Endodermal cell (in vitro differentiated cells): ENCODE measurements around the gene KRTAP1-1. TPM values are rescaled to one million over a fixed set of nuclear protein-coding genes. Genes with fewer than 3 reads are reported as not detected.
"Not testable (repeated sequence)": the region's sequence is repeated elsewhere in the genome, so short reads cannot be mapped to it uniquely, and the experiment has no call there.

ENCODE experiments used
- DNase-seq: peaks from one replicate; pipeline ENCODE4 v3.0.0-alpha.2; 2017
- H3K27ac ChIP-seq: 2 replicates; pipeline ENCODE4 v1.5.1; 2013; ENCODE audit warnings: mild to moderate bottlenecking, low read depth, low read length, moderate library complexity
- H3K27me3 ChIP-seq: 2 replicates; pipeline ENCODE4 v1.6.1; 2013; ENCODE audit warnings: mild to moderate bottlenecking, low read length, moderate library complexity; ENCODE audit not compliant: insufficient read depth, control insufficient read depth, poor library complexity, severe bottlenecking
- H3K36me3 ChIP-seq: 2 replicates; pipeline ENCODE4 v1.7.0; 2013; ENCODE audit warnings: mild to moderate bottlenecking, low read length, moderate library complexity; ENCODE audit not compliant: control insufficient read depth, insufficient read depth
- H3K4me1 ChIP-seq: one replicate; pipeline ENCODE4 v1.7.0; 2013; ENCODE audit warnings: low read length; ENCODE audit not compliant: control insufficient read depth, insufficient read depth
- H3K4me3 ChIP-seq: 2 replicates; pipeline ENCODE4 v1.5.1; 2013; ENCODE audit warnings: mild to moderate bottlenecking, low read length, moderate library complexity
- H3K9ac ChIP-seq: 2 replicates; pipeline ENCODE4 v1.6.1; 2013; ENCODE audit warnings: mild to moderate bottlenecking, low read length, moderate library complexity; ENCODE audit not compliant: poor library complexity, severe bottlenecking; ENCODE audit errors: extremely low read depth
- H3K9me3 ChIP-seq: 2 replicates; pipeline ENCODE4 v1.6.1; 2013; ENCODE audit warnings: mild to moderate bottlenecking, low read length, moderate library complexity; ENCODE audit not compliant: control insufficient read depth
- H3K27ac Mint-ChIP-seq: 2 replicates; pipeline ENCODE4 v1.8.0; 2020; ENCODE audit warnings: mixed read lengths
- H3K27me3 Mint-ChIP-seq: 2 replicates; pipeline ENCODE4 v1.8.0; 2021; ENCODE audit warnings: mild to moderate bottlenecking, mixed read lengths; ENCODE audit not compliant: insufficient read depth
- H3K36me3 Mint-ChIP-seq: 2 replicates; pipeline ENCODE4 v1.8.0; 2020; ENCODE audit warnings: low read depth, mixed read lengths
- H3K4me1 Mint-ChIP-seq: 2 replicates; pipeline ENCODE4 v1.8.0; 2020; ENCODE audit warnings: mixed read lengths
- H3K4me3 Mint-ChIP-seq: 2 replicates; pipeline ENCODE4 v1.8.0; 2020; ENCODE audit warnings: mild to moderate bottlenecking, moderate library complexity, mixed read lengths
- H3K9me3 Mint-ChIP-seq: 2 replicates; pipeline ENCODE4 v1.8.0; 2020; ENCODE audit warnings: mild to moderate bottlenecking, mixed read lengths
- WGBS, 2 experiments: methylation state at CpG; one replicate each; pipeline versions ENCODE4 v1.1.5 to v1.1.7; 2013; ENCODE audit warnings: missing lambda C conversion rate in 2 of 2, mixed read lengths in 1 of 2; ENCODE audit not compliant: insufficient coverage in 1 of 2, insufficient read length in 1 of 2; 5-methylcytosine and 5-hydroxymethylcytosine counted together
- total RNA-seq, 2 donors: library from RNA; stranded (reverse); fragmentation: NEBNext Ultra II Directional in 1 of 2; extraction: Animal tissue kit (Norgen Biotek cat#: 25700) in 1 of 2; gene quantifications; 2 replicates in 1 of 2; 3 replicates in 1 of 2; pipeline ENCODE4 v1.2.1, GENCODE V29; 2021
- TF ChIP-seq, protein P1 (sequence below): fragments of 200-600 bp; sonication (generic); conservative IDR thresholded peaks from 2 replicates; pipeline ENCODE4 v1.5.0; 2021; ENCODE audit warnings: antibody characterized with exemption, mild to moderate bottlenecking

KRTAP1-1 gene
- total RNA-seq, 2 donors from 2014 or later: not detected

DNA sequence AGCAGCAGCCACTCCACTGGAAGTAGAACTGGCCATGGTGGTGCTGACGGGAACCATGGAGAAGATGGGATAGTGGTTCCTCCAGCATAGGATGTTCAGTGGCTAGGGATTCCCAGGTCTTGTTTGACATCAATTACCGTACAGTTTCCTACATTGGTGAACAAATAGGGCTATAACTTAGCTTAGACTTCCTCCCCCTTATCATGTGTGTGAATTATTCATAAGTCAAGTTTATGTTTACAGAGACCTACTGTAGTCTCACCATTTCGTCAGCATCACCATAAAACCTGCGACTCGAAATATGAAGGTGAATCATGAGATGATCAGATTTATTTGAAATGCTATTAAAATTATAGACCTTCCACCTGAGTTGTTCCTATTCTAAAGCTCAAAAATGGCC lies 17.5 kb upstream of the KRTAP1-1 start:
- no peaks in the 10 kb centered on the region for H3K27me3 Mint-ChIP-seq
- H3K9me3 Mint-ChIP-seq: peaks cover 7% of the 10 kb centered on the region
- no peak overlapping the region for H3K9ac ChIP-seq

GRCh38 chr17:41057547-41057946 lies 16.3 kb upstream of the KRTAP1-1 start:
- Histone ChIP-seq H3K36me3 (no peaks in the 10 kb centered on the region), H3K27me3 (no peaks in the 10 kb centered on the region), H3K9ac (no peak overlapping the region), H3K4me1 (no peaks in the 10 kb centered on the region), H3K9me3 (peaks cover 7% of the 10 kb centered on the region), H3K4me3 (no peak overlapping the region), H3K27ac (no peak overlapping the region)
- Mint-ChIP-seq H3K9me3 (peaks cover 7% of the 10 kb centered on the region), H3K4me1 (peaks cover 3% of the 10 kb centered on the region), H3K27me3 (no peaks in the 10 kb centered on the region), H3K36me3 (no peaks in the 10 kb centered on the region), H3K27ac (no peak overlapping the region), H3K4me3 (no peak overlapping the region)
- WGBS, 2 experiments: no CpG with 5 or more reads among the region's 1 CpG
- TF ChIP-seq, protein P1, sequence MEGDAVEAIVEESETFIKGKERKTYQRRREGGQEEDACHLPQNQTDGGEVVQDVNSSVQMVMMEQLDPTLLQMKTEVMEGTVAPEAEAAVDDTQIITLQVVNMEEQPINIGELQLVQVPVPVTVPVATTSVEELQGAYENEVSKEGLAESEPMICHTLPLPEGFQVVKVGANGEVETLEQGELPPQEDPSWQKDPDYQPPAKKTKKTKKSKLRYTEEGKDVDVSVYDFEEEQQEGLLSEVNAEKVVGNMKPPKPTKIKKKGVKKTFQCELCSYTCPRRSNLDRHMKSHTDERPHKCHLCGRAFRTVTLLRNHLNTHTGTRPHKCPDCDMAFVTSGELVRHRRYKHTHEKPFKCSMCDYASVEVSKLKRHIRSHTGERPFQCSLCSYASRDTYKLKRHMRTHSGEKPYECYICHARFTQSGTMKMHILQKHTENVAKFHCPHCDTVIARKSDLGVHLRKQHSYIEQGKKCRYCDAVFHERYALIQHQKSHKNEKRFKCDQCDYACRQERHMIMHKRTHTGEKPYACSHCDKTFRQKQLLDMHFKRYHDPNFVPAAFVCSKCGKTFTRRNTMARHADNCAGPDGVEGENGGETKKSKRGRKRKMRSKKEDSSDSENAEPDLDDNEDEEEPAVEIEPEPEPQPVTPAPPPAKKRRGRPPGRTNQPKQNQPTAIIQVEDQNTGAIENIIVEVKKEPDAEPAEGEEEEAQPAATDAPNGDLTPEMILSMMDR: no peak
- DNase-seq: no peak

More for the DNA sequence above, 17.5 kb upstream of the KRTAP1-1 start:
- no peaks in the 10 kb centered on the region for H3K36me3 Mint-ChIP-seq
- 93 to 100% methylated on average over 1 to 5 of the region's 5 CpGs for WGBS, 2 experiments
- no peak overlapping the region for H3K27ac ChIP-seq
- H3K27ac Mint-ChIP-seq: no peak overlapping the region
- TF ChIP-seq, protein P1: no peak
- H3K4me1 ChIP-seq: no peaks in the 10 kb centered on the region
- H3K4me3 ChIP-seq: no peak overlapping the region
- DNase-seq: no peak
- peaks cover 3% of the 10 kb centered on the region for H3K4me1 Mint-ChIP-seq
- H3K36me3 ChIP-seq: no peaks in the 10 kb centered on the region
- no peak overlapping the region for H3K4me3 Mint-ChIP-seq
- no peaks in the 10 kb centered on the region for H3K27me3 ChIP-seq
- peaks cover 7% of the 10 kb centered on the region for H3K9me3 ChIP-seq

GRCh38 chr17:41055130-41055529 lies 13.9 kb upstream of the KRTAP1-1 start, which contains the start of gene KRTAP2-2:
KRTAP2-2 (minus strand) TSS chr17:41055230; CDS start chr17:41055211, 19 bp downstream.
- not testable (repeated sequence) for H3K36me3 ChIP-seq, H3K4me1 ChIP-seq, H3K27ac ChIP-seq, H3K9ac ChIP-seq, H3K27ac Mint-ChIP-seq, H3K4me3 ChIP-seq, DNase-seq, H3K4me3 Mint-ChIP-seq, H3K36me3 Mint-ChIP-seq, H3K27me3 ChIP-seq, H3K9me3 Mint-ChIP-seq, H3K4me1 Mint-ChIP-seq, H3K9me3 ChIP-seq, H3K27me3 Mint-ChIP-seq
- 100% methylated on average over 1 of the region's 6 CpGs; no CpG with 5 or more reads in 1 of the 2 experiments for WGBS, 2 experiments

GRCh38 chr17:41054556-41054955 lies 13.3 kb upstream of the KRTAP1-1 start:
- H3K27ac Mint-ChIP-seq, H3K4me1 Mint-ChIP-seq, H3K4me3 Mint-ChIP-seq, H3K36me3 ChIP-seq, H3K4me3 ChIP-seq, H3K27ac ChIP-seq, H3K9ac ChIP-seq, H3K9me3 Mint-ChIP-seq, H3K9me3 ChIP-seq, H3K4me1 ChIP-seq, H3K27me3 ChIP-seq, DNase-seq, H3K27me3 Mint-ChIP-seq, H3K36me3 Mint-ChIP-seq: not testable (repeated sequence)
- WGBS, 2 experiments: 92 to 100% methylated on average over 2 to 6 of the region's 9 CpGs
